MM.1S (cell line): Measurements from ENCODE around the gene SIRT6.

Experiments used
- EZH2 ChIP-seq: fragments of 300-600 bp; sonication (generic); optimal IDR thresholded peaks from 2 replicates; pipeline ENCODE3; 2017; ENCODE audit warnings: low read depth, mild to moderate bottlenecking, antibody characterized with exemption, low read length, mixed read lengths
- EZH2phosphoT487 ChIP-seq: fragments of 300-600 bp; sonication (generic); IDR thresholded peaks from 2 replicates; pipeline ENCODE4 v1.6.1; 2018; ENCODE audit warnings: antibody characterized with exemption, low read length
- TF ChIP-seq, protein P1 (sequence below): fragments of 300-600 bp; sonication (generic); IDR thresholded peaks from 2 replicates; pipeline ENCODE4 v1.5.1; 2016; ENCODE audit warnings: antibody characterized with exemption, low read length, mixed read lengths

DNA sequence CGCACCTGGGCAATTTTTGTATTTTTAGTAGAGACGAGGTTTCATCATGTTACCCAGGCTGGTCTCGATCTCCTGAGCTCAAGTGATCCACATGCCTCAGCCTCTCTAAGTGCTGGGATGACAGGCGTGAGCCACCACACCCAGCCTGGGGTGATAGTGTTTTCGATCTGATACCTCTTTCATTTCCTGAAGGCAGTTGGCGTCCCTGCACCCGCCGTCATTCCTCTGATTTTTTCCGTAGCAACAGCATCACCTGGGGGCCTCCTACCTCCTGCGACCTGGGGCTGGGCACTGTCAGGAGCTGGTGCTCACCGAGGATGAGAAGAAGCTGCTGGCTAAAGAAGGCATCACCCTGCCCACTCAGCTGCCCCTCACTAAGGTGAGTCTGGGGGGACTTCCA, 18.1 kb downstream of the SIRT6 start:
- TF ChIP-seq, protein P1, sequence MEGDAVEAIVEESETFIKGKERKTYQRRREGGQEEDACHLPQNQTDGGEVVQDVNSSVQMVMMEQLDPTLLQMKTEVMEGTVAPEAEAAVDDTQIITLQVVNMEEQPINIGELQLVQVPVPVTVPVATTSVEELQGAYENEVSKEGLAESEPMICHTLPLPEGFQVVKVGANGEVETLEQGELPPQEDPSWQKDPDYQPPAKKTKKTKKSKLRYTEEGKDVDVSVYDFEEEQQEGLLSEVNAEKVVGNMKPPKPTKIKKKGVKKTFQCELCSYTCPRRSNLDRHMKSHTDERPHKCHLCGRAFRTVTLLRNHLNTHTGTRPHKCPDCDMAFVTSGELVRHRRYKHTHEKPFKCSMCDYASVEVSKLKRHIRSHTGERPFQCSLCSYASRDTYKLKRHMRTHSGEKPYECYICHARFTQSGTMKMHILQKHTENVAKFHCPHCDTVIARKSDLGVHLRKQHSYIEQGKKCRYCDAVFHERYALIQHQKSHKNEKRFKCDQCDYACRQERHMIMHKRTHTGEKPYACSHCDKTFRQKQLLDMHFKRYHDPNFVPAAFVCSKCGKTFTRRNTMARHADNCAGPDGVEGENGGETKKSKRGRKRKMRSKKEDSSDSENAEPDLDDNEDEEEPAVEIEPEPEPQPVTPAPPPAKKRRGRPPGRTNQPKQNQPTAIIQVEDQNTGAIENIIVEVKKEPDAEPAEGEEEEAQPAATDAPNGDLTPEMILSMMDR, result no peak
- TF ChIP-seq EZH2, result no peak
- TF ChIP-seq EZH2phosphoT487, result no peak
